ENCODE results near the gene CHD3. TPM values are rescaled to one million over a fixed set of nuclear protein-coding genes. Genes with fewer than 3 reads are reported as not detected.
A peak's percentile ranks its signal among the peaks of the same experiment; 100 is the strongest.

CHD3 gene
- total RNA-seq, 1 experiment from 2014 or later: 191 TPM

DNA sequence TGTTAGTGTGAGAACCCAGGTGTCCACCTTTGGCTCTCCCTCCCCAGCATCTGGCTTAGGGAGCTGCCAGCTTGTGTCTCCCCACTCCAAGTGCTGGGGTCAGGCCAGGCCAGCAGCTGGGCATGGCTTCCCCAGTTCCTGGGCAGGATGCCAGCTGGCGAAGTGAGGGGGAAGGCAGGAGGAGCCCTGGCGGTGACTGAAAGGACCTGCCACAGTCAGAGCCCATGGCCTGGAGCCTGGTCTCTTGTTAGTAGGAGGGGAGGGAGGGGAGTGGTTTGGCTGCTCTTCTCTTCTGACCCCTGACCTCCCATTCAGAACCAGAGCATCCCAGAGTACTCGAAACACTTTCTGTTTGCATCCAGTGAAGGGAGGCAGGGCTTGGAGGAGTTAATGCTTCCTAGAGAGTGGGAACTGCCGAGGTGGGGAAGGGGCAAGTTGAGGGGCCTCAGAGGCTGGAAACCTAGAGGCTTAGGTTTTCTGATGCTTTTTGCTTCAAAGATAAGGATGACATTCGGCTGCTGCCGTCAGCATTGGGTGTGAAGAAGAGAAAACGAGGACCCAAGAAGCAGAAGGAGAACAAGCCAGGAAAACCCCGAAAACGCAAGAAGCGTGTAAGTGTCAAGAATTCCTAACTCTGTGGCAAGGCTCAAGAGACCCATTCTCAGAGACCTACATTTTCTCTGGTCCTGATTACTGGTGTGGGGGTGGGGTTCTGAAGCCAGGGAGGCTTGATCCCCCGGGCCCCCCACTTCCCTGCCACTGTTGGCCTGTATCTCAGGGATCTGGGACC lies 772 bp downstream of the CHD3 start:
- peaks cover 31% of the 10 kb centered on the region; the same call in 1 of the 2 replicates for H4K20me1 ChIP-seq (ENCODE audit: insufficient read depth, low read depth, low read length)
- H3K9me2 ChIP-seq (replicated peaks; ENCODE audit: insufficient read depth, low read length): no peaks in the 10 kb centered on the region
- H3K9ac ChIP-seq (ENCODE audit: low read length): 0 out of 2 replicates have a peak overlapping the region, but pooled peaks have one; percentile 7
- H3K4me2 ChIP-seq (ENCODE audit: low read depth, low read length, poor library complexity, severe bottlenecking): no peak overlapping the region
- H3K27ac ChIP-seq (ENCODE audit: low read length): no peak overlapping the region
- H2AFZ ChIP-seq (ENCODE audit: low read length): no peak overlapping the region
- H3K4me1 ChIP-seq (ENCODE audit: low read length): peaks cover 27% of the 10 kb centered on the region
- H3K9me3 ChIP-seq (ENCODE audit: low read length): no peaks in the 10 kb centered on the region
- H3K4me3 ChIP-seq (ENCODE audit: low read length): no peak overlapping the region
- DNase-seq: no peak
- H3K36me3 ChIP-seq (ENCODE audit: insufficient read depth, low read length): peaks cover 36% of the 10 kb centered on the region
- no peaks in the 10 kb centered on the region for H3K27me3 ChIP-seq (ENCODE audit: low read length)
- H3K79me2 ChIP-seq (ENCODE audit: low read length): peaks cover 65% of the 10 kb centered on the region

DNA sequence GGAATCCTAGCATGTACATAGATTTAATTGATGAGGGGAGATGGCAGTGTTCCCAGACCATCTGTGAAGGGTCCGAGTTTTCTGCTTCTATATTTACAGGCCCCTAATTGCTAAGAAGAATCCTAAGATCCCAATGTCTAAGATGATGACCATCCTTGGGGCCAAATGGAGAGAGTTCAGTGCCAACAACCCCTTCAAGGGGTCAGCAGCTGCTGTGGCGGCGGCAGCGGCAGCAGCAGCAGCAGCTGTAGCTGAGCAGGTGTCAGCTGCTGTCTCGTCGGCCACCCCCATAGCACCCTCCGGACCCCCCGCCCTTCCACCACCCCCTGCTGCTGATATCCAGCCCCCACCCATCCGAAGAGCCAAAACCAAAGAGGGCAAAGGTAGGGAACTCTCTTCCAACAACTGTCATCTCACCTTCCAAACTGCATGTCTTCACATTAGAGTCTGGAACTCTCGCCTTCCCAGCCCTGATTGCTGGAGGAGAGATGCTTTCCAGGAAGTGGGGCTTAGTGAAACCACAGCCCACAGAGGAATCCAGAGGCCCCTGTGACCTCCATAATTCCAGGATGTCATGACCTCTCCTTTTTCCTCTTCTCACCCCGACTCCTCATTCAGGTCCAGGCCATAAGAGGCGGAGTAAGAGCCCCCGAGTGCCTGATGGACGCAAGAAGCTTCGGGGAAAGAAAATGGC lies 4.7 kb downstream of the CHD3 start:
- no peaks in the 10 kb centered on the region for H3K9me2 ChIP-seq (replicated peaks; ENCODE audit: insufficient read depth, low read length)
- no peak overlapping the region for H3K27ac ChIP-seq (ENCODE audit: low read length)
- H3K79me2 ChIP-seq (ENCODE audit: low read length): peaks cover 41% of the 10 kb centered on the region
- peaks cover 65% of the 10 kb centered on the region for H3K36me3 ChIP-seq (ENCODE audit: insufficient read depth, low read length)
- H3K9ac ChIP-seq (ENCODE audit: low read length): no peak overlapping the region
- H3K4me1 ChIP-seq (ENCODE audit: low read length): peaks cover 3% of the 10 kb centered on the region; the same call in 1 of the 2 replicates
- DNase-seq: no peak
- no peak overlapping the region for H2AFZ ChIP-seq (ENCODE audit: low read length)
- peaks cover 13% of the 10 kb centered on the region; the same call in 1 of the 2 replicates for H4K20me1 ChIP-seq (ENCODE audit: insufficient read depth, low read depth, low read length)
- no peak overlapping the region for H3K4me2 ChIP-seq (ENCODE audit: low read depth, low read length, poor library complexity, severe bottlenecking)
- H3K9me3 ChIP-seq (ENCODE audit: low read length): no peaks in the 10 kb centered on the region
- no peaks in the 10 kb centered on the region for H3K27me3 ChIP-seq (ENCODE audit: low read length)
- H3K4me3 ChIP-seq (ENCODE audit: low read length): no peak overlapping the region

DNA sequence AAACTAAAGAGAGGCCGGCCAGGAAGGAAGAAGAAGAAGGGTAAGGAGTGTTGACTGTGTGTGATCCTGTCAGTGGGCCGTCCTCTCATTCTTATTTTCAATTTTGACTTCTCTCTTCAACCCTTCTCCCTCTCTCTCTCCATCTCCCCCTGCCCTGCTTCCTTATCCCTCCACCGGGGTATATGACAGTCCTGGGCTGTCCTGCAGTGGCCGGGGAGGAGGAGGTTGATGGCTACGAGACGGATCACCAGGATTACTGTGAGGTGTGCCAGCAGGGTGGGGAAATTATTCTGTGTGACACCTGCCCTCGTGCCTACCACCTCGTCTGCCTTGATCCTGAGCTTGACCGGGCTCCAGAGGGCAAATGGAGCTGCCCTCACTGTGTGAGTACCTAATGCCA lies 5.6 kb downstream of the CHD3 start:
- H3K79me2 ChIP-seq (ENCODE audit: low read length): peaks cover 32% of the 10 kb centered on the region
- H3K27ac ChIP-seq (ENCODE audit: low read length): no peak overlapping the region
- no peaks in the 10 kb centered on the region for H3K27me3 ChIP-seq (ENCODE audit: low read length)
- H4K20me1 ChIP-seq (ENCODE audit: insufficient read depth, low read depth, low read length): peaks cover 4% of the 10 kb centered on the region; the same call in 1 of the 2 replicates
- no peaks in the 10 kb centered on the region for H3K9me3 ChIP-seq (ENCODE audit: low read length)
- H3K9ac ChIP-seq (ENCODE audit: low read length): no peak overlapping the region
- DNase-seq: no peak
- peaks cover 66% of the 10 kb centered on the region for H3K36me3 ChIP-seq (ENCODE audit: insufficient read depth, low read length)
- H2AFZ ChIP-seq (ENCODE audit: low read length): no peak overlapping the region
- H3K4me2 ChIP-seq (ENCODE audit: low read depth, low read length, poor library complexity, severe bottlenecking): no peak overlapping the region
- no peak overlapping the region for H3K4me3 ChIP-seq (ENCODE audit: low read length)
- no peaks in the 10 kb centered on the region for H3K9me2 ChIP-seq (replicated peaks; ENCODE audit: insufficient read depth, low read length)
- H3K4me1 ChIP-seq (ENCODE audit: low read length): no peaks in the 10 kb centered on the region

DNA sequence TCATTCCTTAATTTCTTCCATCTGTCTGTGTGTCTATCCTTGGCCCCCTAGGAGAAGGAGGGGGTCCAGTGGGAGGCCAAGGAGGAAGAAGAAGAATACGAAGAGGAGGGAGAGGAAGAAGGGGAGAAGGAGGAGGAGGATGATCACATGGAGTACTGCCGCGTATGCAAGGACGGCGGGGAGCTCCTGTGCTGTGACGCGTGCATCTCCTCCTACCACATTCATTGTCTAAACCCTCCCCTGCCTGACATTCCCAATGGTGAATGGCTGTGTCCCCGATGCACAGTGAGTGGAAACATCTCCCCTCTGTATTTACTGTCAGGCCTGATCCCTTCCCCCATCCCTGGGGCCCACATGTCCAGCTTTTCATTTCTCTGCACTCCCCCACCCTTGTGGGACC lies 6.3 kb downstream of the CHD3 start:
- Histone ChIP-seq H3K9ac (ENCODE audit: low read length) (no peak overlapping the region), H3K4me1 (ENCODE audit: low read length) (no peaks in the 10 kb centered on the region), H3K9me2 (replicated peaks; ENCODE audit: insufficient read depth, low read length) (no peaks in the 10 kb centered on the region), H3K9me3 (ENCODE audit: low read length) (no peaks in the 10 kb centered on the region), H4K20me1 (ENCODE audit: insufficient read depth, low read depth, low read length) (no peaks in the 10 kb centered on the region), H3K27me3 (ENCODE audit: low read length) (no peaks in the 10 kb centered on the region), H3K79me2 (ENCODE audit: low read length) (peaks cover 25% of the 10 kb centered on the region), H2AFZ (ENCODE audit: low read length) (no peak overlapping the region), H3K36me3 (ENCODE audit: insufficient read depth, low read length) (peaks cover 69% of the 10 kb centered on the region), H3K4me3 (ENCODE audit: low read length) (no peak overlapping the region), H3K27ac (ENCODE audit: low read length) (no peak overlapping the region), H3K4me2 (ENCODE audit: low read depth, low read length, poor library complexity, severe bottlenecking) (no peak overlapping the region)
- DNase-seq: no peak

DNA sequence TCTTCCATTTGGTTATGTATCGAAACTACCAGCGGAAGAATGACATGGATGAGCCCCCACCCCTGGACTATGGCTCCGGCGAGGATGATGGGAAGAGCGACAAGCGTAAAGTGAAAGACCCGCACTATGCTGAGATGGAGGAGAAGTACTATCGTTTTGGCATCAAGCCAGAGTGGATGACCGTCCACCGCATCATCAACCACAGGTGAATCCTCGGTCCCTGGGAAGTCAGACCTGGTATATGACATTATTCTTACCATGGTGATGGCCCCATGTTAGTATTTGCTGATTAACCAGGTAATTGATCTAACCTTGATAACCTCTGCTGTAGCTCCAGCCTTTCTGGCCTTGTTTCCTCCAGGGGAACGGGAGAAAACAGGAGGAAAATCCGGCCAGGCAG lies 8.5 kb downstream of the CHD3 start:
- no peak overlapping the region for H3K27ac ChIP-seq (ENCODE audit: low read length)
- no peaks in the 10 kb centered on the region for H4K20me1 ChIP-seq (ENCODE audit: insufficient read depth, low read depth, low read length)
- H3K4me3 ChIP-seq (ENCODE audit: low read length): no peak overlapping the region
- H3K4me1 ChIP-seq (ENCODE audit: low read length): no peaks in the 10 kb centered on the region
- H3K27me3 ChIP-seq (ENCODE audit: low read length): no peaks in the 10 kb centered on the region
- DNase-seq: no peak
- H3K9ac ChIP-seq (ENCODE audit: low read length): no peak overlapping the region
- H3K4me2 ChIP-seq (ENCODE audit: low read depth, low read length, poor library complexity, severe bottlenecking): no peak overlapping the region
- no peaks in the 10 kb centered on the region for H3K9me3 ChIP-seq (ENCODE audit: low read length)
- no peak overlapping the region for H2AFZ ChIP-seq (ENCODE audit: low read length)
- peaks cover 12% of the 10 kb centered on the region; the same call in 1 of the 2 replicates for H3K79me2 ChIP-seq (ENCODE audit: low read length)
- no peaks in the 10 kb centered on the region for H3K9me2 ChIP-seq (replicated peaks; ENCODE audit: insufficient read depth, low read length)
- H3K36me3 ChIP-seq (ENCODE audit: insufficient read depth, low read length): peaks cover 65% of the 10 kb centered on the region

DNA sequence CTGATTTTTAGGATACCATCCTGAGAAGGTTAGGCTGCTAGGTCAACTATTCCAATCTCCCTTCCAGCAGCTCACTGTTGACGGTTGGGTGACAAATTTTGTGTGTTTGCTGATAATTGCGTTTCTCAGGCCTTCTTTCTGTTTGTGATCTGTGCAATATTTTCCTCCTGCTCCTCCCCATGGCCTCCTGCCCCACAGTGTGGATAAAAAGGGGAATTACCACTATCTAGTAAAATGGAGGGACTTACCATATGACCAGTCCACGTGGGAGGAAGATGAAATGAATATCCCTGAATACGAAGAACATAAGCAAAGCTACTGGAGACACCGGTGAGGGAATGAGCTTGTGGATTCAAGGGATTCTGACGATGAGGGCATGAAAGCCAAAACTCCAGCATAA lies 9.2 kb downstream of the CHD3 start:
- Histone ChIP-seq H3K9me3 (ENCODE audit: low read length) (no peaks in the 10 kb centered on the region), H3K27ac (ENCODE audit: low read length) (no peak overlapping the region), H3K4me3 (ENCODE audit: low read length) (no peak overlapping the region), H3K9ac (ENCODE audit: low read length) (no peak overlapping the region), H3K36me3 (ENCODE audit: insufficient read depth, low read length) (peaks cover 70% of the 10 kb centered on the region), H3K4me1 (ENCODE audit: low read length) (no peaks in the 10 kb centered on the region), H3K9me2 (replicated peaks; ENCODE audit: insufficient read depth, low read length) (no peaks in the 10 kb centered on the region), H2AFZ (ENCODE audit: low read length) (no peak overlapping the region), H4K20me1 (ENCODE audit: insufficient read depth, low read depth, low read length) (0 out of 2 replicates have a peak, but pooled peaks cover under 1% of the 10 kb centered on the region), H3K4me2 (ENCODE audit: low read depth, low read length, poor library complexity, severe bottlenecking) (no peak overlapping the region), H3K27me3 (ENCODE audit: low read length) (no peaks in the 10 kb centered on the region), H3K79me2 (ENCODE audit: low read length) (0 out of 2 replicates have a peak, but pooled peaks cover 11% of the 10 kb centered on the region)
- no peak for DNase-seq

DNA sequence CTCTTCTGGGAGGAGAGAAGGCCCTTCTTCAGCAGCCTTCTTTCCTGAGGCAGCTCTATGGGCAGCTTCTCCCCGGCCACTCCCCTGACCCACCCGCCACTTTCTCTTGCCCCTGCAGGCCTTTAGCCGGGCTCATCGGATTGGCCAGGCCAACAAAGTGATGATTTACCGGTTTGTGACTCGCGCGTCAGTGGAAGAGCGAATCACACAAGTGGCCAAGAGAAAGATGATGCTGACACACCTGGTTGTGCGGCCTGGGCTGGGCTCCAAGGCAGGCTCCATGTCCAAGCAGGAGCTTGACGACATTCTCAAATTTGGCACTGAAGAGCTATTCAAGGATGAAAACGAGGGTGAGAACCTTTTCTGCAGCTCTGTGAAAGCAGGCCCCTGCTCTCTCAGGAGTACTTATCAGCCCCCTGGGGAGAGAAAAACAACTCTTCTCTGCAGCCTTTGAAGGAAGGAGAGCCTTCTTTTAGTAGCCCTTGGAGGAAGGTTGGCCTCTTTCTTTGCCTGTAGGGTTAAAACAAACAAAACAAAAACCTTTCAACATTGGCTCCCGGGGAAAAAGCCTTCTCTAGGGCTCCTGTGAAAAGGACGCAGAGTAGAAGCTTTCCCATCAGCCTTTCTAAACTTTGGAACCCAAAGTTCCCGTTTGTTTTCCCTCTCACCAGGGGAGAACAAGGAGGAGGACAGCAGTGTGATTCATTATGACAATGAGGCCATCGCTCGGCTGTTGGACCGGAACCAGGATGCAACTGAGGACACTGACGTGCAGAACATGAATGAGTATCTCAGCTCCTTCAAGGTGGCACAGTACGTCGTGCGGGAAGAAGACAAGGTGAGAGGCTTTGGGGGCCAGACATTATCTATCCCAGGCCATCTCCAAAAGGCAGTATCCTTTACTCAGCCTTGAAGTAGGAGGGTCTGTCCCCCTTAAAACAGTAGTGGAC lies 14.8 kb downstream of the CHD3 start:
- no peak for DNase-seq
- Histone ChIP-seq H3K4me2 (ENCODE audit: low read depth, low read length, poor library complexity, severe bottlenecking) (no peak overlapping the region), H4K20me1 (ENCODE audit: insufficient read depth, low read depth, low read length) (peaks cover 6% of the 10 kb centered on the region; the same call in 1 of the 2 replicates), H3K4me3 (ENCODE audit: low read length) (no peak overlapping the region), H3K27me3 (ENCODE audit: low read length) (no peaks in the 10 kb centered on the region), H3K9me3 (ENCODE audit: low read length) (no peaks in the 10 kb centered on the region), H3K4me1 (ENCODE audit: low read length) (no peaks in the 10 kb centered on the region), H3K36me3 (ENCODE audit: insufficient read depth, low read length) (peaks cover 60% of the 10 kb centered on the region), H3K9ac (ENCODE audit: low read length) (no peak overlapping the region), H3K79me2 (ENCODE audit: low read length) (no peaks in the 10 kb centered on the region), H3K27ac (ENCODE audit: low read length) (no peak overlapping the region), H3K9me2 (replicated peaks; ENCODE audit: insufficient read depth, low read length) (no peaks in the 10 kb centered on the region), H2AFZ (ENCODE audit: low read length) (no peak overlapping the region)

Measured in Karpas-422 (cell line).